WTC11 (cell line): ENCODE measurements around the gene KIF14. TPM values are rescaled to one million over a fixed set of nuclear protein-coding genes. Genes with fewer than 3 reads are reported as not detected.

Experiments
- ATAC-seq: fragments of 200-7000 bp; cut with Tn5 transposase; 2 replicates; pipeline ENCODE4 v1.10.0; 2021; ENCODE audit warnings: mild to moderate bottlenecking, moderate library complexity
- CTCF ChIA-PET: fragments of 300-600 bp; sonication (Branson Sonifier 250); formaldehyde crosslinking; loops from one replicate; lab custom pipeline; 2021; ENCODE audit warnings: antibody characterized with exemption; lab: Charles Lee
- POLR2A ChIA-PET: fragments of 350-600 bp; sonication (Branson Sonifier 250); formaldehyde crosslinking; loops from one replicate; lab custom pipeline; 2021; ENCODE audit warnings: antibody characterized with exemption; lab: Charles Lee
- DNase-seq: peaks from one replicate; pipeline ENCODE4 v3.0.0; 2021; ENCODE audit warnings: low spot score
- H3K27ac Mint-ChIP-seq: 2 replicates; pipeline ENCODE4 v1.8.0; 2021; ENCODE audit warnings: mixed read lengths
- H3K27me3 Mint-ChIP-seq: 2 replicates; pipeline ENCODE4 v1.8.0; 2021; ENCODE audit warnings: low read depth, mild to moderate bottlenecking, moderate library complexity, mixed read lengths
- H3K36me3 Mint-ChIP-seq: 2 replicates; pipeline ENCODE4 v1.8.0; 2021; ENCODE audit warnings: mixed read lengths
- H3K4me1 Mint-ChIP-seq: 2 replicates; pipeline ENCODE4 v1.8.0; 2022; ENCODE audit warnings: mixed read lengths
- H3K4me3 Mint-ChIP-seq: 2 replicates; pipeline ENCODE4 v1.8.0; 2021; ENCODE audit warnings: mild to moderate bottlenecking, moderate library complexity, mixed read lengths
- H3K9me3 Mint-ChIP-seq: 2 replicates; pipeline ENCODE4 v1.8.0; 2021; ENCODE audit warnings: mixed read lengths
- CBFB ChIP-seq: sonication (generic); formaldehyde crosslinking; IDR thresholded peaks from 2 replicates; pipeline ENCODE4 v1.8.1; 2022; ENCODE audit warnings: mild to moderate bottlenecking, low read depth, missing genetic modification reagents
- ELF4 ChIP-seq: sonication (generic); formaldehyde crosslinking; IDR thresholded peaks from 2 replicates; pipeline ENCODE4 v1.8.1; 2022; ENCODE audit warnings: low read depth, mild to moderate bottlenecking, moderate library complexity, missing genetic modification reagents
- GABPB1 ChIP-seq: sonication (generic); formaldehyde crosslinking; IDR thresholded peaks from 2 replicates; pipeline ENCODE4 v1.8.1; 2023; ENCODE audit warnings: mild to moderate bottlenecking, missing genetic modification reagents
- NFE2L1 ChIP-seq: sonication (generic); formaldehyde crosslinking; IDR thresholded peaks from 2 replicates; pipeline ENCODE4 v1.8.1; 2023; ENCODE audit warnings: missing genetic modification reagents
- RELA ChIP-seq: sonication (generic); formaldehyde crosslinking; IDR thresholded peaks from 2 replicates; pipeline ENCODE4 v1.8.1; 2022; ENCODE audit warnings: missing genetic modification reagents, mild to moderate bottlenecking, borderline replicate concordance
- SMAD4 ChIP-seq: sonication (generic); formaldehyde crosslinking; IDR thresholded peaks from 2 replicates; pipeline ENCODE4 v1.8.0; 2022; ENCODE audit warnings: mild to moderate bottlenecking, missing genetic modification reagents
- SP1 ChIP-seq: sonication (generic); formaldehyde crosslinking; conservative IDR thresholded peaks from 2 replicates; pipeline ENCODE4 v1.8.1; 2022; ENCODE audit warnings: missing genetic modification reagents
- TCF7 ChIP-seq: sonication (generic); formaldehyde crosslinking; IDR thresholded peaks from 2 replicates; pipeline ENCODE4 v1.8.0; 2022; ENCODE audit warnings: mild to moderate bottlenecking, low read depth, missing genetic modification reagents, moderate library complexity
- TEAD1 ChIP-seq: sonication (generic); formaldehyde crosslinking; IDR thresholded peaks from 2 replicates; pipeline ENCODE4 v1.8.0; 2022; ENCODE audit warnings: mild to moderate bottlenecking, missing genetic modification reagents
- TEAD4 ChIP-seq: sonication (generic); formaldehyde crosslinking; IDR thresholded peaks from 2 replicates; pipeline ENCODE4 v1.8.0; 2022; ENCODE audit warnings: mild to moderate bottlenecking, missing genetic modification reagents
- ZNF121 ChIP-seq: sonication (generic); formaldehyde crosslinking; IDR thresholded peaks from 2 replicates; pipeline ENCODE4 v1.8.0; 2023; ENCODE audit warnings: missing genetic modification reagents
- ZNF232 ChIP-seq: sonication (generic); formaldehyde crosslinking; IDR thresholded peaks from 2 replicates; pipeline ENCODE4 v1.8.0; 2022; ENCODE audit warnings: mild to moderate bottlenecking, missing genetic modification reagents
- ZNF263 ChIP-seq: sonication (generic); formaldehyde crosslinking; IDR thresholded peaks from 2 replicates; pipeline ENCODE4 v1.8.1; 2022; ENCODE audit warnings: low read depth, mild to moderate bottlenecking, moderate library complexity, missing genetic modification reagents
- ZNF317 ChIP-seq: sonication (generic); formaldehyde crosslinking; IDR thresholded peaks from 2 replicates; pipeline ENCODE4 v1.8.1; 2023; ENCODE audit warnings: low read depth, mild to moderate bottlenecking, moderate library complexity, missing genetic modification reagents, borderline replicate concordance
- total RNA-seq: library from RNA; stranded (reverse); gene quantifications from 3 replicates; pipeline ENCODE4 v1.2.3, GENCODE V29; 2021
- TF ChIP-seq, protein P1 (sequence below): sonication (generic); formaldehyde crosslinking; IDR thresholded peaks from 2 replicates; pipeline ENCODE4 v1.8.1; 2022; ENCODE audit warnings: low read depth, mild to moderate bottlenecking, moderate library complexity, missing genetic modification reagents, borderline replicate concordance
- TF ChIP-seq, protein P2 (sequence below): sonication (generic); formaldehyde crosslinking; IDR thresholded peaks from 2 replicates; pipeline ENCODE4 v1.8.0; 2023; ENCODE audit warnings: missing genetic modification reagents, mild to moderate bottlenecking, borderline replicate concordance
- TF ChIP-seq, protein P3 (sequence below): fragments of 250-450 bp; sonication (Bioruptor Pico); IDR thresholded peaks from 2 replicates; pipeline ENCODE4 v1.9.0; 2021; ENCODE audit warnings: mild to moderate bottlenecking
- TF ChIP-seq, protein P4 (sequence below): sonication (generic); formaldehyde crosslinking; IDR thresholded peaks from 2 replicates; pipeline ENCODE4 v1.8.1; 2022; ENCODE audit warnings: mild to moderate bottlenecking, moderate library complexity, missing genetic modification reagents
- TF ChIP-seq, protein P5 (sequence below): sonication (generic); formaldehyde crosslinking; IDR thresholded peaks from 2 replicates; pipeline ENCODE4 v1.8.0; 2023; ENCODE audit warnings: missing genetic modification reagents
- TF ChIP-seq, protein P6 (sequence below): sonication (generic); formaldehyde crosslinking; IDR thresholded peaks from 2 replicates; pipeline ENCODE4 v1.8.0; 2022; ENCODE audit warnings: mild to moderate bottlenecking, missing genetic modification reagents
- TF ChIP-seq, protein P7 (sequence below): sonication (generic); formaldehyde crosslinking; IDR thresholded peaks from 2 replicates; pipeline ENCODE4 v1.8.1; 2022; ENCODE audit warnings: missing genetic modification reagents, borderline replicate concordance

The KIF14 gene
- total RNA-seq, 1 experiment from 2014 or later = 24.4 TPM

DNA sequence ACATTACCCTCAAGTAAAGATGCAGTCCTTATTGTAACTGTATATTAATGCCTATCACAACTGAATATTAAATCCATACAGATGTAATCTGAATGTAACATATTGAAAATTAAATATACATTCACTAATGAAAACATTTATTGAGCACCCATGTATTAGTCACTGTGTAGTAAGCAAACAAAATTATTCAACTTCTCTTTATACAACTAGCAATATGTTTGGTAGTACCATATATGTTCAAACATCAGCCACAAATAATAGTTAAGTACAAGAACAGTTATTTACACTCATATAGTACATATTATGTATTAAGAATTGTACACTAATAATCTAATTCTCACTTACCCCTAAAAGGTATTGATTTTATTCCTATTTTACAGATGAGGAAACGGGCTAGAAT lies 17.9 kb downstream of the KIF14 start:
- Mint-ChIP-seq H3K4me3 (no peak overlapping the region), H3K9me3 (no peaks in the 10 kb centered on the region), H3K4me1 (no peaks in the 10 kb centered on the region), H3K27me3 (no peaks in the 10 kb centered on the region), H3K36me3 (peaks cover 55% of the 10 kb centered on the region), H3K27ac (no peak overlapping the region)
- CTCF ChIA-PET = no interaction called here
- no peak for ATAC-seq
- no peak for DNase-seq
- TF ChIP-seq ZNF232 (no peak), ZNF121 (no peak), RELA (CRISPR knock-in tag) (no peak), TCF7 (CRISPR knock-in tag) (no peak), SMAD4 (CRISPR knock-in tag) (no peak), NFE2L1 (CRISPR knock-in tag) (no peak)
- TF ChIP-seq, protein P1, sequence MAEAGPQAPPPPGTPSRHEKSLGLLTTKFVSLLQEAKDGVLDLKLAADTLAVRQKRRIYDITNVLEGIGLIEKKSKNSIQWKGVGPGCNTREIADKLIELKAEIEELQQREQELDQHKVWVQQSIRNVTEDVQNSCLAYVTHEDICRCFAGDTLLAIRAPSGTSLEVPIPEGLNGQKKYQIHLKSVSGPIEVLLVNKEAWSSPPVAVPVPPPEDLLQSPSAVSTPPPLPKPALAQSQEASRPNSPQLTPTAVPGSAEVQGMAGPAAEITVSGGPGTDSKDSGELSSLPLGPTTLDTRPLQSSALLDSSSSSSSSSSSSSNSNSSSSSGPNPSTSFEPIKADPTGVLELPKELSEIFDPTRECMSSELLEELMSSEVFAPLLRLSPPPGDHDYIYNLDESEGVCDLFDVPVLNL (CRISPR knock-in tag) = no peak
- TF ChIP-seq, protein P2, sequence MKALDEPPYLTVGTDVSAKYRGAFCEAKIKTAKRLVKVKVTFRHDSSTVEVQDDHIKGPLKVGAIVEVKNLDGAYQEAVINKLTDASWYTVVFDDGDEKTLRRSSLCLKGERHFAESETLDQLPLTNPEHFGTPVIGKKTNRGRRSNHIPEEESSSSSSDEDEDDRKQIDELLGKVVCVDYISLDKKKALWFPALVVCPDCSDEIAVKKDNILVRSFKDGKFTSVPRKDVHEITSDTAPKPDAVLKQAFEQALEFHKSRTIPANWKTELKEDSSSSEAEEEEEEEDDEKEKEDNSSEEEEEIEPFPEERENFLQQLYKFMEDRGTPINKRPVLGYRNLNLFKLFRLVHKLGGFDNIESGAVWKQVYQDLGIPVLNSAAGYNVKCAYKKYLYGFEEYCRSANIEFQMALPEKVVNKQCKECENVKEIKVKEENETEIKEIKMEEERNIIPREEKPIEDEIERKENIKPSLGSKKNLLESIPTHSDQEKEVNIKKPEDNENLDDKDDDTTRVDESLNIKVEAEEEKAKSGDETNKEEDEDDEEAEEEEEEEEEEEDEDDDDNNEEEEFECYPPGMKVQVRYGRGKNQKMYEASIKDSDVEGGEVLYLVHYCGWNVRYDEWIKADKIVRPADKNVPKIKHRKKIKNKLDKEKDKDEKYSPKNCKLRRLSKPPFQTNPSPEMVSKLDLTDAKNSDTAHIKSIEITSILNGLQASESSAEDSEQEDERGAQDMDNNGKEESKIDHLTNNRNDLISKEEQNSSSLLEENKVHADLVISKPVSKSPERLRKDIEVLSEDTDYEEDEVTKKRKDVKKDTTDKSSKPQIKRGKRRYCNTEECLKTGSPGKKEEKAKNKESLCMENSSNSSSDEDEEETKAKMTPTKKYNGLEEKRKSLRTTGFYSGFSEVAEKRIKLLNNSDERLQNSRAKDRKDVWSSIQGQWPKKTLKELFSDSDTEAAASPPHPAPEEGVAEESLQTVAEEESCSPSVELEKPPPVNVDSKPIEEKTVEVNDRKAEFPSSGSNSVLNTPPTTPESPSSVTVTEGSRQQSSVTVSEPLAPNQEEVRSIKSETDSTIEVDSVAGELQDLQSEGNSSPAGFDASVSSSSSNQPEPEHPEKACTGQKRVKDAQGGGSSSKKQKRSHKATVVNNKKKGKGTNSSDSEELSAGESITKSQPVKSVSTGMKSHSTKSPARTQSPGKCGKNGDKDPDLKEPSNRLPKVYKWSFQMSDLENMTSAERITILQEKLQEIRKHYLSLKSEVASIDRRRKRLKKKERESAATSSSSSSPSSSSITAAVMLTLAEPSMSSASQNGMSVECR (CRISPR knock-in tag) = no peak
- TF ChIP-seq, protein P3, sequence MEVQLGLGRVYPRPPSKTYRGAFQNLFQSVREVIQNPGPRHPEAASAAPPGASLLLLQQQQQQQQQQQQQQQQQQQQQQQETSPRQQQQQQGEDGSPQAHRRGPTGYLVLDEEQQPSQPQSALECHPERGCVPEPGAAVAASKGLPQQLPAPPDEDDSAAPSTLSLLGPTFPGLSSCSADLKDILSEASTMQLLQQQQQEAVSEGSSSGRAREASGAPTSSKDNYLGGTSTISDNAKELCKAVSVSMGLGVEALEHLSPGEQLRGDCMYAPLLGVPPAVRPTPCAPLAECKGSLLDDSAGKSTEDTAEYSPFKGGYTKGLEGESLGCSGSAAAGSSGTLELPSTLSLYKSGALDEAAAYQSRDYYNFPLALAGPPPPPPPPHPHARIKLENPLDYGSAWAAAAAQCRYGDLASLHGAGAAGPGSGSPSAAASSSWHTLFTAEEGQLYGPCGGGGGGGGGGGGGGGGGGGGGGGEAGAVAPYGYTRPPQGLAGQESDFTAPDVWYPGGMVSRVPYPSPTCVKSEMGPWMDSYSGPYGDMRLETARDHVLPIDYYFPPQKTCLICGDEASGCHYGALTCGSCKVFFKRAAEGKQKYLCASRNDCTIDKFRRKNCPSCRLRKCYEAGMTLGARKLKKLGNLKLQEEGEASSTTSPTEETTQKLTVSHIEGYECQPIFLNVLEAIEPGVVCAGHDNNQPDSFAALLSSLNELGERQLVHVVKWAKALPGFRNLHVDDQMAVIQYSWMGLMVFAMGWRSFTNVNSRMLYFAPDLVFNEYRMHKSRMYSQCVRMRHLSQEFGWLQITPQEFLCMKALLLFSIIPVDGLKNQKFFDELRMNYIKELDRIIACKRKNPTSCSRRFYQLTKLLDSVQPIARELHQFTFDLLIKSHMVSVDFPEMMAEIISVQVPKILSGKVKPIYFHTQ (CRISPR knock-in tag) = no peak
- TF ChIP-seq, all 79 proteins: peak for 0
- POLR2A ChIA-PET = no interaction called here

DNA sequence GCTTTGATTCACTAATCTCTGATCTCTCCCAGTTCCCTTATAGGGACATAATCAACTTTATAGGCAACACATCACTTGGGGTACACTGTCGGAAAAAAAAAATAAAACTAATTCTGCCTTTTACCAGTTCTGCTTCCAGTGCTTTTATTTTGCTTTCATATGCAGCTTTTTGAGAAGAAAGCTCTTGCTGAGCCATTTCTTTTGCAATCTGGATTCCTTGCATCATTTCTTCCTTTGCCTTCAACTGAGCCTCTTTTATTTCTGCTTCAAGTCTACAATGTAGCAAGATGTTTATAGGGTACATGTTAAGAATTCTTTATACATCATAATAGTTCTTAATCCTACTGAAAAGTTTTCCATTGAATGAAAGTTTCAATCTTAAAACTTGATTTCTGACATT lies 30.6 kb downstream of the KIF14 start:
- Mint-ChIP-seq H3K27ac (peak overlapping the region; percentile 73; the same call in 1 of the 2 replicates), H3K27me3 (no peaks in the 10 kb centered on the region), H3K4me1 (no peaks in the 10 kb centered on the region), H3K36me3 (peaks cover 53% of the 10 kb centered on the region), H3K9me3 (no peaks in the 10 kb centered on the region), H3K4me3 (no peak overlapping the region)
- POLR2A ChIA-PET = no interaction called here
- DNase-seq (no peak), ATAC-seq (no peak)
- TF ChIP-seq ZNF121 (no peak), GABPB1 (CRISPR knock-in tag) (no peak), SP1 (CRISPR knock-in tag) (no peak), CBFB (CRISPR knock-in tag) (no peak), TEAD4 (no peak), ELF4 (CRISPR knock-in tag) (no peak), ZNF263 (CRISPR knock-in tag) (no peak), TEAD1 (CRISPR knock-in tag) (no peak), ZNF317 (CRISPR knock-in tag) (no peak)
- TF ChIP-seq, protein P4, sequence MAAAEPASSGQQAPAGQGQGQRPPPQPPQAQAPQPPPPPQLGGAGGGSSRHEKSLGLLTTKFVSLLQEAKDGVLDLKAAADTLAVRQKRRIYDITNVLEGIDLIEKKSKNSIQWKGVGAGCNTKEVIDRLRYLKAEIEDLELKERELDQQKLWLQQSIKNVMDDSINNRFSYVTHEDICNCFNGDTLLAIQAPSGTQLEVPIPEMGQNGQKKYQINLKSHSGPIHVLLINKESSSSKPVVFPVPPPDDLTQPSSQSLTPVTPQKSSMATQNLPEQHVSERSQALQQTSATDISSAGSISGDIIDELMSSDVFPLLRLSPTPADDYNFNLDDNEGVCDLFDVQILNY (CRISPR knock-in tag) = no peak
- TF ChIP-seq, protein P5, sequence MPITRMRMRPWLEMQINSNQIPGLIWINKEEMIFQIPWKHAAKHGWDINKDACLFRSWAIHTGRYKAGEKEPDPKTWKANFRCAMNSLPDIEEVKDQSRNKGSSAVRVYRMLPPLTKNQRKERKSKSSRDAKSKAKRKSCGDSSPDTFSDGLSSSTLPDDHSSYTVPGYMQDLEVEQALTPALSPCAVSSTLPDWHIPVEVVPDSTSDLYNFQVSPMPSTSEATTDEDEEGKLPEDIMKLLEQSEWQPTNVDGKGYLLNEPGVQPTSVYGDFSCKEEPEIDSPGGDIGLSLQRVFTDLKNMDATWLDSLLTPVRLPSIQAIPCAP = no peak
- TF ChIP-seq, protein P6, sequence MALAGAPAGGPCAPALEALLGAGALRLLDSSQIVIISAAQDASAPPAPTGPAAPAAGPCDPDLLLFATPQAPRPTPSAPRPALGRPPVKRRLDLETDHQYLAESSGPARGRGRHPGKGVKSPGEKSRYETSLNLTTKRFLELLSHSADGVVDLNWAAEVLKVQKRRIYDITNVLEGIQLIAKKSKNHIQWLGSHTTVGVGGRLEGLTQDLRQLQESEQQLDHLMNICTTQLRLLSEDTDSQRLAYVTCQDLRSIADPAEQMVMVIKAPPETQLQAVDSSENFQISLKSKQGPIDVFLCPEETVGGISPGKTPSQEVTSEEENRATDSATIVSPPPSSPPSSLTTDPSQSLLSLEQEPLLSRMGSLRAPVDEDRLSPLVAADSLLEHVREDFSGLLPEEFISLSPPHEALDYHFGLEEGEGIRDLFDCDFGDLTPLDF (CRISPR knock-in tag) = no peak
- TF ChIP-seq, protein P7, sequence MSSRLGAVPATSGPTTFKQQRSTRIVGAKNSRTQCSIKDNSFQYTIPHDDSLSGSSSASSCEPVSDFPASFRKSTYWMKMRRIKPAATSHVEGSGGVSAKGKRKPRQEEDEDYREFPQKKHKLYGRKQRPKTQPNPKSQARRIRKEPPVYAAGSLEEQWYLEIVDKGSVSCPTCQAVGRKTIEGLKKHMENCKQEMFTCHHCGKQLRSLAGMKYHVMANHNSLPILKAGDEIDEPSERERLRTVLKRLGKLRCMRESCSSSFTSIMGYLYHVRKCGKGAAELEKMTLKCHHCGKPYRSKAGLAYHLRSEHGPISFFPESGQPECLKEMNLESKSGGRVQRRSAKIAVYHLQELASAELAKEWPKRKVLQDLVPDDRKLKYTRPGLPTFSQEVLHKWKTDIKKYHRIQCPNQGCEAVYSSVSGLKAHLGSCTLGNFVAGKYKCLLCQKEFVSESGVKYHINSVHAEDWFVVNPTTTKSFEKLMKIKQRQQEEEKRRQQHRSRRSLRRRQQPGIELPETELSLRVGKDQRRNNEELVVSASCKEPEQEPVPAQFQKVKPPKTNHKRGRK = no peak
- CTCF ChIA-PET = no interaction called here
